NOMO-1 treated with DMSO at 0.1 percent for 48 hours (cell line): ENCODE data around the gene CELF2.
A peak's percentile ranks its signal among the peaks of the same experiment; 100 is the strongest.

ENCODE experiments used
- DNase-seq: peaks from one replicate; lab custom pipeline; 2025; ENCODE audit not compliant: unreplicated experiment; lab: John Stamatoyannopoulos, UW

The CELF2 gene

DNA sequence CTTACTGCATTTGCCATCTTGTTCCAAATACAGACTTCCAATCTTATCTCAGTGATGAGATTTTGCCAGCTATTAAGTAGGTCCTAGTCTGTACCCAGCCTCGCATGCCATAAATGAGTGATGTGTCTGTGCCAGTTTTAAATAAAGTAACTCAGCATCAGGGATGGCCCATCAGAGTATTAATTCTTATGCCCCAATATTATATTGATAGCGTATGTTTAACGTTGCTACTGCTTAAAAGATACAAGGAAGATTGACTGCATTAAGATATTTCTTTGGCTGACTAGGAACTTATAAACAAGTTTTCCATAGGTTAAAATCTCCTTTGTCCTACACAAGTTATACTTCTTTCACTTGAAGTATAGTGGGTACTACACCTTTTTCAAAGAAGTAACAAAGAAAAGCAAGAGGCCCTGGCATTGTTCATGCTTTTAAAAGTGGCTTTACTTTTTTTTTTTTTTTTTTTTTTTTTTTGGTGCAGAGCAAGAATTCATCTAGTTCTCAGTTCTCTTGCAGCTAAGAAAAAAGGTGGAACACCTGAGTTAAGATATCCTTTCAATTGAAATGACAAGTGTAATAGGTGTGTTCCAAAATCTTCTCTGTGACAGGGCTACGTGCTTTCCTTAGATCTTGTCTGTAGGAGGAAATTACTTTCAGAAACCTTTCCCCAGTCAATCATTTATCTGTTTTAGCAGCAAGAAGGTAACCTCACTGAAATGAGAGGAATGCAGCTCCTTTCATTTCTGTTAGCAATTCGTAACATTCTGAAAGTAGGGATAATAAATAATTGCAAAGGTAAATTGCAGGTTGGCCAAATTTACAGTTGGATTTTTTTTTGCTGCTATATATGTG is 245.0 kb downstream of the CELF2 start:
- no peak for DNase-seq

DNA sequence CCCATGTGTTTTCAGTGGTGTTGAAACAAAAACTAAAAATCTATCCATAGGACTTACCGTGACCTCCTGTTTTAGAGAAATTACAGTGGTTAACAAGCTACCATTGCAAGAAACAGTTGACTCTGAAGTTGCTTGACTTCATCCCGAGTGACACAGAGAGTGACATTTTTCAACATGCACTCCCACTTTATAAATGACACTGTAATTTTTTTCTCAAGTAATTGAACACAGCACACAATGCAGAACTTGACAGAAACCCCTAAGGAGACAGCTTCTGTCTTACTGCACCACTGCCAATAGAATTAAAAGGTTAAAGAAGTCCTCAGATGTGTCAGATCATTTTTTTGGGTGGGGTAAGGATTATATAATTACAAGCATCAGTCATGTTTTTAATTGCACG is 246.1 kb downstream of the CELF2 start:
- DNase-seq = no peak

DNA sequence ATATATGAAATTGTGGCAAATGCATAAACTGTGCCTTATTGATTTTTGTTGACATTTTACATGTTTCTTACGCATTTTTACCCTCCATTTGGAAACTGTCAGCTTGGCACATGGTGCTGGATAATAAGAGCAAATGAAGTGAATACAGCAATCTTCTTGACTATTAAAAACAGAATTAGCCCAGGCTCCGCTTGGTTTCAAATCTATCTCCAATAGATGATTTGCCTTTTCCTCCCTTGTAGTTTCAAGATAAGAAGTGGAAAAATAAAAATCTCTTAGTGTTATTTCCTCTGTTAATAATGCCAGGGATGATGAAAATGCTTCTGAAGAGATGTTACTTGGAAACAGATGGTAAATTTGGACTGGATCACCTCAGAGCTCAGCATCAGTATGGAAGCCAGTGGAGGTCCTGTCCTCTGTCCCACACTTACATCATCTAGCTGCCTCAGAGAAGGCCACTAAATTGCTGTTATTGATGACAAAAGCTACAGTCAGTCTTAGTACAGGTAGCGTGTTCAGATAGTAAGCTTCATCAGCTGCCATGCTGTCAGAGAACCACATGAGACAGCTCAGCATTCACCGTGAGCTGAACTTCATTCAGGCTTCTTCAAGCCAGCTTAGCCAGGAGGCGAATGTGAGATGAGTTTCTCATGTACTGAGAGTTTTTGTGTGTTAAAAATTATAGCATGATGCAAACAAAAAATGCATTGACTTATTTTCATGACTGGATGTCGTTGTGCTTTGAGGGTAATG is 246.8 kb downstream of the CELF2 start:
- DNase-seq = no peak

DNA sequence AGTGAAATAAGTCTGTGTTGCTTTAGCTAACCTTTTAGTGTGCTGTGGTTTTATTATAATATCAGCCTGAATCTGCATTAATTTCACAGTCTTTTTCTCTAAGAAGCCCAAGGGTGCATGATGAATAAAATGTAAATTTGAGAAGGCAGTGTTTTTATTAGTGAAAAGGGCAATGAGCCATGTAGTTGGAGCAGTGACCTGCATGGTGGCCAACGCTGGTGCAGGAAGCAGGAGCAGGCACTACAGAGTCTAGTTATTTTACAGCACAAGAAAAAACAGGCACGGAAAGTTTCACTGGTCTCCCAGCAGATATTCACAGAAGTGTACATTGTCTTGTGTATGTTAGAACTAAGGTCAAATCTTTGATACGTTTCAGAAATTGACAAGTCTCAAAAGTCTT is 247.8 kb downstream of the CELF2 start:
- DNase-seq = no peak

DNA sequence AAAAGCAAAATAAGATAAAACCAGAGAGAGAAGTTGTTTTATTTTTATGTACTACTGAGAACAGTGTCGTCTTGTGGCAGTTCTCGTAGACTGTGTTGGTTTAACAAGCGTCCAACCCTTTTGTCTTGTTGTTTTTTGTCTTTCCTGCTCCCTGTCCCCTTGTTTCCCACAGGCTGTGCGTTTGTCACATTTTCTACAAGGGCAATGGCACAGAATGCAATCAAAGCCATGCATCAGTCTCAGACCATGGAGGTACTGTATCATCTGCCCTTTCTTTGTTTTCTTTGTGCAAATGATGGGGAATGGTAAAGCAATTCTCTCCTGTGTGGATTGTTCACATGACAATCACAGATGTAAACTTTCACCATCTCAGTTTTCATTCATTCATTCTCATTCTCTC is 248.8 kb downstream of the CELF2 start:
- DNase-seq = no peak

DNA sequence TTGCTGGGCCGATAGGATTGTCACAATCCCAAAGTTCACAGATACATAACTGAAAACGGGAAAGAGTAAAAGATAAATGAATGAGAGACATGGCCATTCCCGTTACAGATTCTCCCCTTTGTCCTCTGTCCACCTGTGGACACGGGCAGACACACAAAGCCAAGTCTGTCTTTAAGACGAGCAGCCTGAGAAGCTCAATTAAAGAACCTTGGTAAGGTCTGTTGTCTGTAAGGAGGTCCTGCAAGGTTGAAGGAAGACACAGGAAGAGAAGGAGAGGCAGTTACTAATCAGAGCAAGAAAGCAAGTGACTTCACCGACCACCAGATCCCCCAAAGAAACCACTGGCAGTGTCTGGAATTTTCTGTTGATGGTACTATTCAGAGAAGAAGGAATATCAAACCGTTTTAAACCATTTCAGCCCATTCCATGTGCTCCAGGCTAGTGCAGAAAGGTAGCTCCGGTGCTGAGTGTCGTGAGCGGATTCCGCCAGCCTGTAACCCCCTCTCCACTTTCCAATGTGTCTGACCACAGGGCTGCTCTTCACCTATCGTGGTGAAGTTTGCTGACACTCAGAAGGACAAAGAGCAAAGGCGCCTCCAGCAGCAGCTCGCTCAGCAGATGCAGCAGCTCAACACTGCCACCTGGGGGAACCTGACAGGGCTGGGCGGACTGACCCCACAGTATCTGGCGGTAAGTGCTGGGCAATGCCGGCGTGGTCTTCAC is 252.6 kb downstream of the CELF2 start:
- peak; percentile 29 for DNase-seq

DNA sequence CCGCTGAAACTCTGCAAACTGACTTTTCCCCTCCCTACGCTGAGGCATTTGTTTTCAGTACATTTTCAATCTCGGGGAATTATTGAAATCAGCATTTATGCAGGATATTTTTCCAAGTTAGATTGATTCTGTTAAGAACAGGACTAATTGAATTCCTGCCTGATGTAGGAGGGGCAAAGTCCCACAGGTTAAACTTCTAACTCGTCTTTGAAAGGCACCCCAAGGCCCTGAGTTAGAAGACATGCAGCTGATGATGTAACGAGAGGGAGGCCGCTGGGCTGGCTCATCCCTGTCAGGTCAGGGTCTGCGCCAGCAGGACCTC is 253.1 kb downstream of the CELF2 start:
- DNase-seq = no peak

DNA sequence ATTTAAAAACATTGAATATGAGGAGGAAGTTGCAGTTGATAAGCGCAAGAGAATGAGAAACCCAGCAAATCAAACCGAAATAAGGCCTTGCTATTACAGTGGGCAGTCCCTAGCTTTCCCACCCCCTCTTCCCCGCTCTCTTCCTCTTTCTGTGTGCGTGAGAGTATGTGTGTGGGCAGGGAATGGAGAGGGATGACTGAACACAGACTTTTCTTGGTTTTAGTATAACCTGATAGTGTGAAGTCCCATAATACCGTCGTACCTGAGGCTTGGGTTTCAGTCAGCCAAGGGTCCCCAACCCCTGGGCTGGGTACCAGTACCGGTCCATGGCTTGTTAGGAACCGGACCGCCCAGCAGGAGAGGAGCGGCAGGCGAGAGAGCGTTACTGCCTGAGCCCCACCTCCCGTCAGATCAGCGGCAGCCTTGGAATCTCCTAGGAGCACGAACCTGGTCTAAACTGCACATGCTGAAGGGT is 255.3 kb downstream of the CELF2 start:
- DNase-seq = no peak

DNA sequence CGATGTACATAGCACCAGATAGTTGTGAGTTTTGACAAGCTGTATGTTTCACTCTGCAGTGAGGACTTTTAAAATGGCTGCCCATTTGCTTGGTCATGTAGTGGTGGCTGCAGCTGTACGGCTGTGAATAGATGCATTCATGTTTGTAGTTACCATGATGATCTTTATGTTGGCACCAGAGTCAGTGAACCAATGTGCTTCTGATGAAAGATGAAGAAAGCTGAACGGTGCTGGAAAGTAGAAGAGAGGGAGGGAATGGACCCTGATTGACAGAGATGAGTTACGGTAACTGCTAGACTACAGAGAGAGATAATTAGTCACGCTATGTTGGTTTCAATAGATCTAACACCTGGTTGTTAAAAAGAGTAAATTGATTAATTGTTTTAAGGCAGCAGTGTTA is 256.8 kb downstream of the CELF2 start:
- no peak for DNase-seq

DNA sequence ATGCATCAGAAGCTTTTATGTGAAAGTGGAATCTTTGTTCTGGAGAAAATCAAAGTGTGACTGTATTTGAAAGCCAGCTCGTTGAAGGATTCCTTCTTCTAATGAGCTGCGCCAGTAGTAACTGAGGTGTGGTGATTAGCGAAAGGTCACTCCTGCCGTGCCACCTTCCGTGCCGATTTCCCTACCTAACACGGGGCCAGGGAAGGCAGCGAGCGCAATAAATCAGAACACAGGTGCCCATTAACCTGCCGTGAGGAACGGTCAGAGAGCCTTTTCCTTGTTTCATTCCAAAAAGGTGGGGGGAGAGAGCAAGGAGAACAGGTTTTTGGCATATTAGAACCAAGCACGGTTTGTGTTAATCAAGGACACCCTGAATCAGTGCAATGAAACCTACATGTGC is 258.0 kb downstream of the CELF2 start:
- DNase-seq = no peak

DNA sequence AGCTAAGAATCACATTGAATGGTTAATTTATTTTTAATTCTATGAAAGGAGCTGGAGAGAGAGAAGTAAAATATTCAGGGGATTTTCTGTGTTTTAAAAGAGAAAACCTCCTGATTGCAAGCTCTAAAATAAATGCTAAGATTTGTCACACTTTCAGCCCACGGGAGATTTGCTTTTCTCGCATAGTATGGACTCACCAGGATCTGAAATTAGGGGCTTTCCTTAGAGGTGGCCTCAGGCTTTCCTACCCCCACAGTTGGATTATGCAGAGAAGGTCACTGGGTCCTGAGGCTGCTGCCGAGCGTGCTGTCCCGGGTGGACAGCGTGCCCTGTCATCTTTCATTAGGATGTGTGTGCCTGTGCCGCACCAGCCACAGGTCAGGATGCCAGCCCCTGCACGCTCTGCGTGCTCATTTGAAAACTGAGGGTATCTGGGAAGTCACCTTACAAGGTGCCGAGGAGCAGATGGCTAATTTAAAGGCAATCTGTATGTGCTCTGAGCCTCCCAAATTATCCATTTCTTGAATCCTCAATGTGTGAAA is 258.8 kb downstream of the CELF2 start:
- no peak for DNase-seq

DNA sequence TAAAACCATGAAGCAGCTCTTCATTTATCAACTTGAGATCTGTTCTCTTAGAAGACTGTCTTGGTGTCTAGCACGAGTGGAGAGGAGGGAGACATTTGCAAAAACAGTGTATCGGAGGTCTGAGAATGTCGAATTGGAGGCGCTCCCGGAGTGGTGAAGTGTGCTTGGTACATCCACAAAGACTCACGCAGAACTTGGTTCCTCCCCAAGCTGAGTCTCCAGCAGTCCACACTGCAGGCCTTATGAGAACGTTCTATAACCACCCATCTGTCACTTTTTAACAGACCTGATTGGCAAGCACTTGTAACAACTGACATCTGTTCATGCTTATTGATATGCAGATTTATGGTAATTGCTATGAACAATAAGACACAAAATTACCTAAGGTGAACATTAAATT is 261.6 kb downstream of the CELF2 start:
- no peak for DNase-seq

DNA sequence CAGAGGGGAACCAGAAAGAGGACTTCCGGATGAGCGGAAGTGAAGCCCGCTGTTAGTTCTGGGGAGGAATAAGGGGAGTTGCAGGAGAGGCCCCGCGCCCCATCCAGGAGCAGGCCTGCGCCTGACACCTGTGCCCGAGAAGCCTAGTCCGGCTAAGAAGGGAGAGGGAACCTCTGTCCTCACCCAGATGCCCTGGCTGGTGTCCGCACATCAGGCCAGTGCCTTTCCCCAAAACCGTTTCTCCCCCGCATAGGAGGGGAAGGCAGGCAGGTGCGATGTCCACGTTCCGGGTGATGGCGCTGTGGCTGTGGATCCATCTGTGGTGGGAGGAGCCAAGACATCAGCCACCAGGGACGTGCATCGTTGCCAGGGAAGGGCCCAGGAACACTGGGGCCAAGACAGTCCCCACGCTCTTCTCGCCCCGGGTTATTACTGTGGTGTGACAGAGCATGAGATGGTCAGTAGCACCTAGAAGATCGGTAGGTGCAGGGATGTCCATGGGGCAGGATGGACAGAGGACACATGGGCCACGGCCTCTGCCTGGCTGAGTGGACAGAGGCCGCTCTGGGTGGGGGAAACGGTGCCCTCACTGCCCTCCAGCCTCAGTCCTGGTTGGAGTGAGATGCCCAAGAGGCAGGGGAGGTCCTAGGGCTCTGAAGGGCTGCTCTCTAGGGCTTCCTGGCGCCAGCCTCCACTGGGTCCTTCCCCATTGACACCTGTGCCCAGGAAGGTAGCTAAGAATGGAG is 262.7 kb downstream of the CELF2 start:
- no peak for DNase-seq

DNA sequence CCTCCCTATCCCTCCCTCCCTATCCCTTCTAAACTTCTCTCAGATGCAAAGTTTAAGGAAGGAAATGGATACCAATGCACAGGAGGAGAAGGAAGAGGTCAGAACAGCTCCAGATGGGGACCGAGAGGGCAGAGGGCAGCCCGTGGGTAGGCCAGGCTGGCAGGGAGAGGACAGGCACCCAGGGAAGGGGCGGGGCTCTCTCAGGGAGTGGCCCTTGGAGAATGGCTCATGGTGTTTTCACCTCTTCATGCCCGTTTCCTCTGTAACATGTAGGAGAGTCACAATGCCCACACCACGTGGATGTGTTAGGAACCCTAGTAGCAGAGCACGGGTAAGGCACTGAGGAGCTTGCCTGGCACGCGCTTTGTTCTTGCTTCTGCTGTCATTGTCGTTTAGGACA is 264.5 kb downstream of the CELF2 start:
- DNase-seq = no peak

DNA sequence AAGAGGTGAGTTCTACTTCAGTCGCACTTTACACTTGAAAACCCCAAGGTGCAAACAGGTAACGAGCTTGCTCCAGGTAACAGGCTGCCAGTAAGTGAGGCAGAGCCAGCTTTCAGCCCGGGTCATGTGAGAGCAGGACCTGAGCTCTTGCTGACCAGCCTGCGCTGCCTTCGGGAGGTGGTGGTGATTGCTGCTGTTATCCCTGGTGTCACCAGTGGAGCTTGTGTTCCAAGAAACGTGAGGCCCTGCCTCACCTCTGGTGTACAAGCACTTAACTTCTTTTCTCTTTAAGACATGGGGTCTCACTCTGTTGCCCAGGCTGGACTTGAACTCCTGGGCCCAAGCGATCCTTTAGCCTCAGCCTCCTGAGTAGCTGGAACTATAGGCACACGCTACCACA is 265.0 kb downstream of the CELF2 start:
- no peak for DNase-seq

DNA sequence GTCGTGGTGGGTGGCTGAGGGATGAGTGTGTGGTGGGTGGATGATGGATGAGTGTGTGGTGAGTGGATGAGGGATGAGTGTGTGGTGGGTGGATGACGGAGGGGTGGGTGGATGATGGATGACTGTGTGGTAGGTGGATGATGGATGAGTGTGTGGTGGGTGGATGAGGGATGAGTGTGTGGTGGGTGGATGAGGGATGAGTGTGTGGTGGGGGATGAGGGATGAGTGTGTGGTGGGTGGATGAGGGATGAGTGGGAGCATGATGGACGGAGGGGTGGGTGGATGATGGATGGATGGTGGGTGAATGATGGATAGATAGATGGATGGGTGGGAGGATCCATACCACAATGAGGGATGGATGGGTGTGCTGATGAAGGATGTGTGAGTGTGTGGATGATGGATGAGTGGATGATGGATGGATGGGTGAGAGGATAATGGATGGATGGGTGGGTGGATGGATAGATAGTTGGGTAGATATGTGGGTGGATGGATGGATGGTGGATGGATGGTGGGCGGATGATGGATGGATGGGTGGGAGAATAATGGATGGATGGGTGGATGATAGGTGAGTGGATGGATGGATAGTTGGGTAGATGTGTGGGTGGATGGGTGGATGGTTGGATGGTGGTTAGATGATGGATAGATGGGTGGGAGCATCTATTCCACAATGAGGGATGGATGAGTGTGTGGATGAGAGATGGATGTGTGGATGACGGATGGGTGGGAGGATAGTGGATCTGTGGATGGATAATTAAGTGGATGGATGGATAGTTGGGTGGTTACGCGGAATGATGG is 266.8 kb downstream of the CELF2 start:
- no peak for DNase-seq

DNA sequence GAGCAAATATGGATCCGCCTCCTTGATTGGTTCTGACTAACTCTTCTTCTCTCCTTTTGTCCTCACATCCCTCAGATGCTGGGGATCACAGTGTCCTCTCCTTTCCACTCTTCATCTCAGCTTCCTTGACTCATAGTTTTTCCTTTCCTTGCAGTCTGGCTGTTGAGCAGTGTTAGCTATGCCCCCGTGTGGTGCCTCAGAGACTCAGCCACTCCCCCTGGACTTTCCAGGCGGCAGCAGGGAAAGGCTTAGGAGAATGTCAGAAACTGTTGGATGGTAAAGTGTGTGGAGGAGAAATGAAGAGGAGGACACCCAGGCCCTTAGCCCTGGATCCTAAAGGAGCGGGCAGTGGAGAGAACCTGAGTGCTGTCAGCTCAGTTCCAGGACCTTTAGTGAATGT is 267.5 kb downstream of the CELF2 start:
- DNase-seq = no peak

DNA sequence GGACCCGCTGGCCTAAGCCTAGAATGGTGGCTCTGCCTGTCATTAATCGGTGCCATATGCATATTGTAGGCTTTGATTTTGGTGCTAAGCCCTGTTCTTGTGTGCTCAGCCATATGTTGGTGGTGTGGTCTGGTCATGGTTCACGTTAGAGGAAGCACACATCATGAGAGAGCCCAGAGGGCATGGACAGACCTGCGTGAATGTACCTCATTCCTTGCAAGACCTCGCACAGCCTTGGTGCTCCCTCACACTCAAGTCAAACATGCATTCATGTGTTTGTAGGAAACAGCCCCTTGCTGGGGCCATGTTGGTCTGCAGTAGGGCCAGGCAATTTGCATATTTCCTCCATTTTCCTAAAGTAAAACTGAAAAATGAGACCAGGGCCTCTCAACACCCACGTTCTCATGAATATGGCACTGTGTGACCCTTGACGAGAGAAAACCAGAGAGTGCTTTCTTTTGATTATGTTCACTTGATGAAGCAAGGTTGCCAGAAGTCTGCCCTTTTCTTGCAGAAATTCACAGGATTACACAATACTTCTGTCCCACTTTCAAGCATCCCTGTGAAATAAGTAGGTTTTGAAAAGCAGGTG is 268.7 kb downstream of the CELF2 start:
- DNase-seq = peak; percentile 11

DNA sequence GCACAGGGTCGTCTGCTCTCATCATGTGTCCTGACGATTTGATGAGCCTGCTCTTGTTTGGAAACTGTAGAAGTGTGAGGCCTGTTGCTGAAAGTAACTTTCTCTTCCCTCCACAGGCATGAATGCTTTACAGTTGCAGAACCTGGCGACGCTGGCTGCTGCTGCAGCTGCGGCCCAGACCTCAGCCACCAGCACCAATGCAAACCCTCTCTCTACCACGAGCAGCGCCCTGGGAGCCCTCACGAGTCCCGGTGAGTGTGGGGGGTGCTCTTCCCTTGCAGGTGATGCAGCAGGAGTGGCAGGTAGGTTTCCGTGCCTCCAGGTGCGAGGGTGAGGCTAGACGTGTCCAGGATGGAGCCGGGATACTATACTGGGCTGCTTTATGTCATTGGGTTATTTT is 270.6 kb downstream of the CELF2 start:
- no peak for DNase-seq
